Lung (tissue), 12 donors: ENCODE results near the gene RAE1. TPM values are rescaled to one million over a fixed set of nuclear protein-coding genes. Genes with fewer than 3 reads are reported as not detected.

ENCODE experiments used
- ATAC-seq: fragments of 200-7000 bp; cut with Tn5 transposase; one replicate; pipeline ENCODE4 v1.9.1; 2020; ENCODE audit warnings: moderate number of reproducible peaks; ENCODE audit not compliant: insufficient read depth, low FRiP score
- DNase-seq, 3 donors: peaks; one replicate each; pipeline ENCODE4 v3.0.0-alpha.2; 2013 to 2017
- H3K27ac ChIP-seq, 2 donors: one replicate each; pipeline ENCODE4 v1.5.1; 2013; ENCODE audit warnings: mild to moderate bottlenecking in 2 of 2, moderate library complexity in 2 of 2, control low read depth in 1 of 2, inconsistent platforms in 1 of 2, low read depth in 1 of 2, low read length in 1 of 2
- H3K27me3 ChIP-seq, 3 donors: one replicate each; pipeline ENCODE4 v1.5.1; 2013; ENCODE audit warnings: low read length in 2 of 3; ENCODE audit not compliant: control insufficient read depth in 3 of 3, insufficient read depth in 3 of 3
- H3K36me3 ChIP-seq, 4 donors: one replicate each; pipeline ENCODE4 v1.5.1; 2013; ENCODE audit warnings: low read length in 4 of 4, mild to moderate bottlenecking in 1 of 4, moderate library complexity in 1 of 4; ENCODE audit not compliant: control insufficient read depth in 4 of 4, insufficient read depth in 4 of 4
- H3K4me1 ChIP-seq, 5 donors: one replicate each; pipeline ENCODE4 v1.5.1; 2013; ENCODE audit warnings: low read length in 5 of 5, mild to moderate bottlenecking in 2 of 5, moderate library complexity in 1 of 5; ENCODE audit not compliant: control insufficient read depth in 5 of 5, insufficient read depth in 5 of 5
- H3K4me3 ChIP-seq: one replicate; pipeline ENCODE4 v1.5.1; 2013; ENCODE audit warnings: mild to moderate bottlenecking, control low read depth, moderate library complexity
- H3K9ac ChIP-seq, 2 donors: one replicate each; pipeline ENCODE4 v1.5.1; 2013; ENCODE audit warnings: low read length in 2 of 2, control low read depth in 1 of 2; ENCODE audit not compliant: insufficient read depth in 1 of 2
- H3K9me3 ChIP-seq, 4 donors: one replicate each; pipeline ENCODE4 v1.5.1; 2013; ENCODE audit warnings: low read length in 3 of 4, mild to moderate bottlenecking in 1 of 4, moderate library complexity in 1 of 4; ENCODE audit not compliant: control insufficient read depth in 4 of 4, insufficient read depth in 3 of 4
- WGBS, 2 donors: extraction: QIAGEN DNeasy Blood & Tissue Kit; methylation state at CpG; one replicate each; pipeline ENCODE4 v1.1.7; 2013; 5-methylcytosine and 5-hydroxymethylcytosine counted together
- polyA plus RNA-seq, 2 donors: library from polyadenylated mRNA; stranded (reverse); fragments of 200-250 nt; gene quantifications; one replicate each; pipeline ENCODE4 v1.2.1, GENCODE V29; 2013
- total RNA-seq, 2 donors: library from RNA; depleted of rRNA in 1 of 2; stranded (reverse); fragments of >200 nt in 1 of 2; gene quantifications; one replicate each; pipeline ENCODE4 v1.2.1, GENCODE V29; 2014 to 2021
- TF ChIP-seq, protein P1 (sequence below): IDR thresholded peaks from 2 replicates; pipeline ENCODE4 v1.5.1; 2012; ENCODE audit warnings: mild to moderate bottlenecking; ENCODE audit errors: control extremely low read depth, extremely low read depth
- donor health status: control.
- donor health status: control.
- donor health status: Bipolar disorder and iron deficiency.
- donor health status: healthy.
- donor health status: DM: yes; HTN: yes; CAD: no.

RAE1 gene
- total and polyA plus RNA-seq, 4 donors: 9.7 to 31.0 (median 20.7) TPM

DNA sequence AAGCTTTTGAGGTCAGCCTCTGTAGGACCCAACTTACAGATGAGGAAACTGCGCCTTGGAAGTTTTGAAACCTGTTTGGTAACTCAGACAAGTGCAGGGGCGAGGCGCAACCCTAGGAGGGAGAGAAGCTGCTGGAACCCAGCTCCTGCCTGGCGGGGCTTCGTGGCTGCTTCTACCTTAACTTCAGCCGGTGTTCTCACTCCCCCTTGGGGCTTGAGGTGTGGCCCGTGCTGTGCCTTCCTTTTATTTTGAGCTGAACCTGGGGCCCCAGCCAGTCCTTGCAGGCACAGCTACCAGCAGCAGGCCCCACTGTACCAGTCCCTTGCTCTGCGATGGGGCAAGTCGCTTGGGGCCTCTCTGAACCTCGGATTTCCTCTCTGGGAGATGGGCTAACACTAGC lies 52.2 kb downstream of the RAE1 start:
- H3K9me3 ChIP-seq: peaks cover 0 to 5% (median 0%) of the 10 kb centered on the region in 4 donors
- DNase-seq (no peak), ATAC-seq (no peak)
- H3K4me1 ChIP-seq: peaks cover 0 to 16% (median 0%) of the 10 kb centered on the region in 5 donors
- WGBS, 2 donors: 61 to 84% methylated on average over 10 of the region's 10 CpGs
- H3K9ac ChIP-seq: no peak overlapping the region
- H3K27ac ChIP-seq: no peak overlapping the region
- no peak overlapping the region for H3K4me3 ChIP-seq
- TF ChIP-seq, protein P1, sequence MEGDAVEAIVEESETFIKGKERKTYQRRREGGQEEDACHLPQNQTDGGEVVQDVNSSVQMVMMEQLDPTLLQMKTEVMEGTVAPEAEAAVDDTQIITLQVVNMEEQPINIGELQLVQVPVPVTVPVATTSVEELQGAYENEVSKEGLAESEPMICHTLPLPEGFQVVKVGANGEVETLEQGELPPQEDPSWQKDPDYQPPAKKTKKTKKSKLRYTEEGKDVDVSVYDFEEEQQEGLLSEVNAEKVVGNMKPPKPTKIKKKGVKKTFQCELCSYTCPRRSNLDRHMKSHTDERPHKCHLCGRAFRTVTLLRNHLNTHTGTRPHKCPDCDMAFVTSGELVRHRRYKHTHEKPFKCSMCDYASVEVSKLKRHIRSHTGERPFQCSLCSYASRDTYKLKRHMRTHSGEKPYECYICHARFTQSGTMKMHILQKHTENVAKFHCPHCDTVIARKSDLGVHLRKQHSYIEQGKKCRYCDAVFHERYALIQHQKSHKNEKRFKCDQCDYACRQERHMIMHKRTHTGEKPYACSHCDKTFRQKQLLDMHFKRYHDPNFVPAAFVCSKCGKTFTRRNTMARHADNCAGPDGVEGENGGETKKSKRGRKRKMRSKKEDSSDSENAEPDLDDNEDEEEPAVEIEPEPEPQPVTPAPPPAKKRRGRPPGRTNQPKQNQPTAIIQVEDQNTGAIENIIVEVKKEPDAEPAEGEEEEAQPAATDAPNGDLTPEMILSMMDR: no peak
- peaks cover 0 to 52% (median 9%) of the 10 kb centered on the region in 4 donors for H3K36me3 ChIP-seq
- H3K27me3 ChIP-seq: no peaks in the 10 kb centered on the region

DNA sequence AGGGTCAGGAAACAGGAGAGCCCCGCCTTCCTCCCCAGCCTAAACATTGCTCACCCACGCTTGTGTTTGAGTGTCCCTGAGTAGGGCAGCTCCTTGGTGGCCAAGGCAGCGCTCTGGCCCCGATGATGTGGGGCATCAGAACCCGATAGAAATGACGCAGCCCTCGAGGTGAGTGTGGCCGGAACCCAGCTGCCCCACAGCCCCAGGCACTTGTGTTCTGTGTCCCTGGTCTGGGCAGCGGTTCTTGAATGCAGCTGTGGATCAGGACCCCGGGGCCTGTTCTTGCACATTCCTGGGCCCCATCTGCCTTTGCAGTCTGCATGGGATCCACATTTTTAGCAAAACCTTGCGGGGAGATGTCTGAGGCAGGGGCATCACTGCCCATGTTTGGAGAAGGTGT lies 53.0 kb downstream of the RAE1 start:
- WGBS, 2 donors: 91 to 92% methylated on average over 11 of the region's 11 CpGs
- no peak for DNase-seq
- ATAC-seq: no peak
- Histone ChIP-seq H3K36me3 (peaks cover 0 to 59% (median 10%) of the 10 kb centered on the region in 4 donors), H3K4me1 (peaks cover 0 to 9% (median 0%) of the 10 kb centered on the region in 5 donors), H3K9ac (no peak overlapping the region), H3K27me3 (no peaks in the 10 kb centered on the region), H3K4me3 (no peak overlapping the region), H3K9me3 (peaks cover 0 to 5% (median 0%) of the 10 kb centered on the region in 4 donors), H3K27ac (no peak overlapping the region)
- TF ChIP-seq, protein P1: no peak

DNA sequence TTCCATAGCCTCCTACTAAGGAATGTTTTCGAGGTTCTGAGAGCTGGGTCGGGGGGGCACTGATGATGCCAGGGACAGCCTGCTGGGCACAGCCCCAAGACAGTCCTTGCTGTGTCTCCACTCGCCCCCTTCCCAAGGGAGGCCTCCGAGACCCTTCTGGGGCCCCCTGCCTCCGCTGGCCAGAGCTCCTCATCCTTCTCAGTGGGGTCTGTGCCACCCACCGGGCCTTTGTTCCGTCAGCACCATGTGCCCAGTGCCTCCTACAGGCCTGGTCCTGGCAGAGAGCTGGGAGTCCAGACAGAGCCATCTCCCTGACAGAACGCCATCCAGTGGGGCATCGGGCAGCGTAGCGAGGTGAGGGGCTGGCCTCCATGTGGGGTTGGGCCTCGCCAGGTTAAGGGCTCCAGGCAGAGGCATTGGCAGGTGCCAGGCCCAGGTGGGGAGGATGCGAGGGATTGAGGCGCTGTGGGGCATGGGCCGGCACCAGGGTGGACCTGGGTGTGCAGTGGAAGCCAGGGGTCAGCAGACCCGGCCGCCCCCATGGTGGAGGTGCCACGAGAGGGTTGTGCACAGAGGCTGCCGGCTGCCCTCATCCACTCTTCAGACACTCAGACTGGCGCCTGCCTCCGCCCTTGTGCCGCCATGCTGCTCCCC lies 53.5 kb downstream of the RAE1 start:
- H3K36me3 ChIP-seq: peaks cover 0 to 62% (median 10%) of the 10 kb centered on the region in 4 donors

More for the DNA sequence above, 53.5 kb downstream of the RAE1 start:
- 96 to 97% methylated on average over 22 of the region's 22 CpGs for WGBS, 2 donors
- Histone ChIP-seq H3K4me1 (peaks cover 0 to 4% (median 0%) of the 10 kb centered on the region in 5 donors), H3K27ac (no peak overlapping the region), H3K27me3 (no peaks in the 10 kb centered on the region), H3K9me3 (peaks cover 0 to 5% (median 0%) of the 10 kb centered on the region in 4 donors), H3K9ac (no peak overlapping the region), H3K4me3 (no peak overlapping the region)
- TF ChIP-seq, protein P1: no peak
- DNase-seq: no peak
- ATAC-seq: no peak
